GM06990 (cell line): Measurements from ENCODE around the gene SRRM1.

ENCODE experiments used
- DNase-seq: peaks from one replicate; pipeline ENCODE4 v3.0.0-alpha.2; 2011; ENCODE audit not compliant: insufficient read length; ENCODE audit errors: extremely low read depth
- H3K27me3 ChIP-seq: replicated peaks from 2 replicates; pipeline ENCODE4 v1.6.0; 2011; ENCODE audit warnings: low read length; ENCODE audit not compliant: control insufficient read depth, insufficient read depth
- H3K36me3 ChIP-seq: 2 replicates; pipeline ENCODE4 v1.5.1; 2011; ENCODE audit warnings: low read length; ENCODE audit not compliant: control insufficient read depth, insufficient read depth
- H3K4me3 ChIP-seq: replicated peaks from 2 replicates; pipeline ENCODE4 v1.5.1; 2011; ENCODE audit warnings: low read depth, mild to moderate bottlenecking, control low read depth, low read length
- TF ChIP-seq, protein P1 (sequence below): IDR thresholded peaks from 2 replicates; pipeline ENCODE4 v1.5.1; 2011; ENCODE audit warnings: low read length, control low read depth, mild to moderate bottlenecking, inconsistent platforms; ENCODE audit not compliant: insufficient read depth, poor library complexity, severe bottlenecking

The SRRM1 gene

DNA sequence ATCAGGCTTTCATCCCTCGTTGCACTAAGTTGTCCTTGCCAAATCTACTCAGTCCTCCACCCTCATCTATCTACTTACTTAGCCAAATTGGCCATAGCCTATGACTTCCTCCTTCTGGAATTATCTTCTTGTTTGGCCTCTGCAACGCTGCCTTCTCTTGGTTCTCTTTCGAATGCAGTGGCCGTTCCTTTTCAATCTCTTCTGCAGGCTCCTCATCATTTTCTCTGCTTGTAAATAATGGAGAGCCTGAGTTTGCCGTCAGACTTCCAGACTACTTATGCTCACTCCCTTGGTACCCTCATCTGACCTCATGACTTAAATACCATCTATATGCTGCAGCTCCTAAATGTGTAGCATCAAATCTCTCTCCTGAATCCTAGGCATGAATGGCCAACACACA, 22.4 kb upstream of the SRRM1 start:
- Histone ChIP-seq H3K36me3 (no peaks in the 10 kb centered on the region), H3K27me3 (no peaks in the 10 kb centered on the region; the same call in 1 of the 2 replicates), H3K4me3 (no peak overlapping the region)
- no peak for DNase-seq
- TF ChIP-seq, protein P1, sequence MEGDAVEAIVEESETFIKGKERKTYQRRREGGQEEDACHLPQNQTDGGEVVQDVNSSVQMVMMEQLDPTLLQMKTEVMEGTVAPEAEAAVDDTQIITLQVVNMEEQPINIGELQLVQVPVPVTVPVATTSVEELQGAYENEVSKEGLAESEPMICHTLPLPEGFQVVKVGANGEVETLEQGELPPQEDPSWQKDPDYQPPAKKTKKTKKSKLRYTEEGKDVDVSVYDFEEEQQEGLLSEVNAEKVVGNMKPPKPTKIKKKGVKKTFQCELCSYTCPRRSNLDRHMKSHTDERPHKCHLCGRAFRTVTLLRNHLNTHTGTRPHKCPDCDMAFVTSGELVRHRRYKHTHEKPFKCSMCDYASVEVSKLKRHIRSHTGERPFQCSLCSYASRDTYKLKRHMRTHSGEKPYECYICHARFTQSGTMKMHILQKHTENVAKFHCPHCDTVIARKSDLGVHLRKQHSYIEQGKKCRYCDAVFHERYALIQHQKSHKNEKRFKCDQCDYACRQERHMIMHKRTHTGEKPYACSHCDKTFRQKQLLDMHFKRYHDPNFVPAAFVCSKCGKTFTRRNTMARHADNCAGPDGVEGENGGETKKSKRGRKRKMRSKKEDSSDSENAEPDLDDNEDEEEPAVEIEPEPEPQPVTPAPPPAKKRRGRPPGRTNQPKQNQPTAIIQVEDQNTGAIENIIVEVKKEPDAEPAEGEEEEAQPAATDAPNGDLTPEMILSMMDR, result no peak

DNA sequence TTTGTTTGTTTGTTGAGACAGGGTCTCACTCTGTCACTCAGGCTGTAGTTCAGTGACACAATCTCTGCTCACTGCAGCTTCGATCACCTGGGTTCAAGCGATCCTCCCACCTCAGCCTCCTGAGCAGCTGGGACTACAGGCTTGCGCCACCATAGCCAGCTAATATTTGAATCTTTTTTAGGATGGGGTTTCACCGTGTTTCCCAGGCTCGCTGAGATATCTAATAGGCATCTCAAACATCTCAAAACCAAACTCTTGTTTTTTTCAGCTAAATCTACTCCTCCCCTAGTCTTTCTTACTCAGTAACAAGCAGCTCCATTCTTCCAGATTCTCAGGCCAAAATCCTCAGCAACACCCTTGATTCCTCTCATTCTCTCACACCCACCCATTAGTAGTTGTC, 22.0 kb upstream of the SRRM1 start:
- TF ChIP-seq, protein P1, result no peak
- Histone ChIP-seq H3K4me3 (no peak overlapping the region), H3K36me3 (no peaks in the 10 kb centered on the region), H3K27me3 (no peaks in the 10 kb centered on the region; the same call in 1 of the 2 replicates)
- no peak for DNase-seq

DNA sequence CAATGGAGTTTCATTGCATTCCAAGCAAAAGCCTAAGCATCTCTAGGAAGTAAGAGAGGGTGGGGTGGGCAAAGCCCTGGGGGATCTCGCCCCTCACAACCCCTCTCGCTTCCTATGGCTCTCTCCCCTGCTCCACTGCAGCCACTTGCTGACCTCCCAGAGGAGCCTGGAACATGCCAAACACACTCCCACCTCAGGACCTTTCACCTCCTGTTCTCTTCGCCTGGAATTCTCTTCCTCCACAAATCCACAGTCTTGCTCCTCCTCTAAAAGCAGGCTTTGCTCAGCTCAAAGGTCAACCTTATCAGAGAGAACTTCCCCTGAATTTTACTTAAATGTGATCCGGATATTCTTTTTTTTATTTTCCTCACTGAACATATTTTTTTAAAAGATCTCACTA, 20.9 kb upstream of the SRRM1 start:
- no peak for DNase-seq
- TF ChIP-seq, protein P1, result no peak
- H3K4me3 ChIP-seq, result no peak overlapping the region
- no peaks in the 10 kb centered on the region for H3K36me3 ChIP-seq
- no peaks in the 10 kb centered on the region; the same call in 1 of the 2 replicates for H3K27me3 ChIP-seq

DNA sequence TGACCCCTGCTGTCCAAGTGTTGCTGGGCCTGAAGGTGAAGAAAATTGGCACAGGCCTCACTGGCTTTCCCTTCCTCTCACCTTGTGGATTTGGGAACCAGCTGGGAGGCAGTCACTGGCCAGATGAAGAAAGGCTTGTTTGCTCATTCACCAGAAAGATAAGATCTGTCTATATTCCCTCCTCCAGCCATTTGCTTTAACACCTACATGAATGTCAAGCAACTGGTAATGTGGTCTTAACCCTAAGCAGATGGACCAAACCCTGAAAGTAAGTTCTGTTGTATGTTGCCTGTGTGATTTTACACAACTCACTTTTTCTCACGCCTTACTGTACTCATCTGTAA, 10.3 kb upstream of the SRRM1 start:
- no peaks in the 10 kb centered on the region for H3K27me3 ChIP-seq
- no peak for DNase-seq
- TF ChIP-seq, protein P1, result no peak

DNA sequence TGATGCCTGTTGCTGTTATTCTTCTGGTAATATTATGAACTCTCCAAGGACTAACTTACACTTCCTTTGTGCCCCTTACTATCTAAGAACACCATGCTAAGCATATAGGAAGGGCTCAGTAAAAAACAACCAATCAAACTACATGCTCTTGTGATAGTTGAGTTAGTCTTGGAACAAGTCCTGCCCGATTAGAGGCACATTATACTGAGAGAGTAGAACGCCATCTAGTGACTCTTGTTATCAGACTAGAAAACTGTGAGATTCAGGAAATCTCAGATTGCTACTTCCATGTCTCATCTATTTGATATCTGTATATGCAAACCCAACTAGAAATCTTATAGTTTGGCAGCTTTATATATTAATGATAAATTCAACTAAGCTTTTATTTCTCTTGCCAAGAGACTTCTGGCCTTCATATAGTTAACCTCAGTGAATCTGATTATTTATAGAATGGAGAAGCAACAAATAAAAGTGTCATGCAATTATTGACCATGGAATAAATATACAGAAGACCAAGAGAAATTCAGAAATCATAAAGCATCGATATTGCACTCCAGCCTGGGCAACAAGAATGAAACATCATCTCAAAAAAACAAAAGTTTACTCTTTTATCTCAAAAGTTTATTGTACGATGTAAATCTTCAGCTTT, 7.8 kb upstream of the SRRM1 start:
- Histone ChIP-seq H3K36me3 (no peaks in the 10 kb centered on the region), H3K27me3 (no peaks in the 10 kb centered on the region), H3K4me3 (no peak overlapping the region)
- TF ChIP-seq, protein P1, result peak; percentile 54
- DNase-seq, result peak; percentile 13

More for the DNA sequence above, 10.3 kb upstream of the SRRM1 start:
- Histone ChIP-seq H3K4me3 (no peak overlapping the region), H3K36me3 (no peaks in the 10 kb centered on the region)

DNA sequence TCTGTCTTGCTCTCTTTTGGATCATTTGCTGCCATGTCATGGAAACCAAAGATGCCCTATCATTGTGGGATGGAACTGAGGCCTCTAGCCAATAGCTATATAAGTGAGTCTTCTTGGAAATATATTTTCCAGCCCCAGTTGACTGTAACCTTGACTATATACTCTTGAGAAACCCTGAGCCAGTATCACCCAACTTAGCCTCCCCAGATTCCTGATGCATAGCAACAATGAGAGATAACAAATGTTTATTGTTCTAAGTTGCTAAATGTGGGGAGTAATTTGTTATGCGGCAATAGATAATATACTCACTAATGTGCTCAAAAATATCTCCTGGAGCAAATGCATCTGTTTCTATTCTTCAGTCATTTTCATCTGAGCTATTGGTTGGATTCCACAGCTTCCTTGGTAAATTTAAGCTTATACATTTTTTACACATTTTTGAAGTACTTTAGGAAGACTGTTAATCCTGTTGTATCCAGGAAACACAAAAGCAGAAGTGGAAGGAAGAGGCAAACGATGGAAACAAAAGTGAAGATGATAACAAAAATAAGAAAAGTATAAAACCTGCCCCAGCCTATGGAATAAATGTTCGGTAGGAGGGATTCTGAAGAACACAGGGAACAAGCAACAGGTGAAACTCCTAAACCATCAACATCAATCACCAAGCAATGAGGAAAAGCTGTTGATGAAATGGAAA, 6.3 kb upstream of the SRRM1 start:
- DNase-seq, result no peak
- TF ChIP-seq, protein P1, result no peak
- H3K27me3 ChIP-seq, result no peaks in the 10 kb centered on the region
- no peak overlapping the region for H3K4me3 ChIP-seq
- no peaks in the 10 kb centered on the region for H3K36me3 ChIP-seq
